ENCODE data around the gene PARP8. TPM values are rescaled to one million over a fixed set of nuclear protein-coding genes. Genes with fewer than 3 reads are reported as not detected.
"Not testable (repeated sequence)": the region's sequence is repeated elsewhere in the genome, so short reads cannot be mapped to it uniquely, and the experiment has no call there.

Gene PARP8
- total and polyA plus RNA-seq, 9 donors: 4.4 to 21.4 (median 18.4) TPM

GRCh38 chr5:50694027-50694590 is 27.7 kb downstream of the PARP8 start:
- Histone ChIP-seq H3K36me3 (no peaks in the 10 kb centered on the region), H3K27ac (no peak overlapping the region), H3K27me3 (no peaks in the 10 kb centered on the region), H3K9me3 (no peaks in the 10 kb centered on the region), H3K4me1 (ENCODE audit: insufficient read depth) (no peaks in the 10 kb centered on the region), H3K4me3 (no peak overlapping the region)
- intact Hi-C loops (cut with DNase I): no loop called here
- DNase-seq: no peak
- TF ChIP-seq CTCF (IDR thresholded peaks at IDR 0.05) (no peak), POLR2A (IDR thresholded peaks at IDR 0.05) (no peak), EP300 (IDR thresholded peaks at IDR 0.05) (no peak)

- intact Hi-C loops (cut with DNase I); H3K27ac ChIP-seq; H3K27me3 ChIP-seq; H3K4me3 ChIP-seq; H3K9me3 ChIP-seq; H3K36me3 ChIP-seq; DNase-seq; H3K4me1 ChIP-seq (ENCODE audit: insufficient read depth): not testable (repeated sequence)
- 95 to 97% (median 95%) methylated on average over 4 of the region's 4 CpGs for WGBS, 3 donors
Measured at GRCh38 chr5:50694626-50695025, 28.2 kb downstream of the PARP8 start.

- Histone ChIP-seq H3K4me3 (no peak overlapping the region), H3K36me3 (no peaks in the 10 kb centered on the region), H3K27ac (no peak overlapping the region), H3K27me3 (no peaks in the 10 kb centered on the region), H3K9me3 (no peaks in the 10 kb centered on the region), H3K4me1 (ENCODE audit: insufficient read depth) (no peaks in the 10 kb centered on the region)
- no peak for TF ChIP-seq POLR2A (IDR thresholded peaks at IDR 0.05)
- TF ChIP-seq CTCF (IDR thresholded peaks at IDR 0.05): no peak
- TF ChIP-seq EP300 (IDR thresholded peaks at IDR 0.05): no peak
- WGBS, 3 donors: 77 to 97% (median 85%) methylated on average over 1 of the region's 1 CpG
- DNase-seq: no peak
- intact Hi-C loops (cut with DNase I): no loop called here
Measured at GRCh38 chr5:50697739-50698138, 31.3 kb downstream of the PARP8 start.

- DNase-seq: no peak
- no peak for TF ChIP-seq EP300 (IDR thresholded peaks at IDR 0.05)
- TF ChIP-seq CTCF (IDR thresholded peaks at IDR 0.05): no peak
- TF ChIP-seq POLR2A (IDR thresholded peaks at IDR 0.05): no peak
- 93 to 95% (median 95%) methylated on average over 2 of the region's 2 CpGs for WGBS, 3 donors
- intact Hi-C loops (cut with DNase I): no loop called here
- no peaks in the 10 kb centered on the region for H3K9me3 ChIP-seq
- no peaks in the 10 kb centered on the region for H3K36me3 ChIP-seq
- no peak overlapping the region for H3K27ac ChIP-seq
- H3K4me3 ChIP-seq: no peak overlapping the region
- no peaks in the 10 kb centered on the region for H3K4me1 ChIP-seq (ENCODE audit: insufficient read depth)
- H3K27me3 ChIP-seq: no peaks in the 10 kb centered on the region
Measured at GRCh38 chr5:50699737-50700136, 33.3 kb downstream of the PARP8 start.

GRCh38 chr5:50700706-50701105 is 34.3 kb downstream of the PARP8 start:
- H3K4me1 ChIP-seq (ENCODE audit: insufficient read depth): no peaks in the 10 kb centered on the region
- no peaks in the 10 kb centered on the region for H3K27me3 ChIP-seq
- DNase-seq: no peak
- no peak overlapping the region for H3K27ac ChIP-seq
- 95 to 97% (median 96%) methylated on average over 4 of the region's 4 CpGs for WGBS, 3 donors
- TF ChIP-seq EP300 (IDR thresholded peaks at IDR 0.05) (no peak), CTCF (IDR thresholded peaks at IDR 0.05) (no peak), POLR2A (IDR thresholded peaks at IDR 0.05) (no peak)
- no peaks in the 10 kb centered on the region for H3K9me3 ChIP-seq
- no peak overlapping the region for H3K4me3 ChIP-seq
- intact Hi-C loops (cut with DNase I): no loop called here
- H3K36me3 ChIP-seq: no peaks in the 10 kb centered on the region

Measured in ovary (tissue), 9 donors.